ENCODE results near the gene CDC26. TPM values are rescaled to one million over a fixed set of nuclear protein-coding genes. Genes with fewer than 3 reads are reported as not detected.

CDC26 gene
- total RNA-seq, 1 experiment from 2014 or later, result 32.4 TPM

- Histone ChIP-seq H3K4me3 (ENCODE audit: low read length) (no peak overlapping the region), H3K9ac (ENCODE audit: low read length) (no peak overlapping the region), H3K9me3 (ENCODE audit: low read length) (no peaks in the 10 kb centered on the region), H3F3A (ENCODE audit: low read length, unreplicated experiment) (no peaks in the 10 kb centered on the region), H3K79me2 (ENCODE audit: low read length) (no peaks in the 10 kb centered on the region), H3K4me1 (ENCODE audit: insufficient read depth, low read length) (no peaks in the 10 kb centered on the region), H4K20me1 (ENCODE audit: low read length) (no peaks in the 10 kb centered on the region), H3K9me2 (replicated peaks; ENCODE audit: low read length) (no peaks in the 10 kb centered on the region), H3K36me3 (ENCODE audit: low read depth, low read length) (no peaks in the 10 kb centered on the region), H2AFZ (ENCODE audit: low read length) (no peak overlapping the region), H3K4me2 (ENCODE audit: low read length) (no peak overlapping the region), H3K27ac (ENCODE audit: low read length) (no peak overlapping the region), H3K27me3 (ENCODE audit: low read length) (no peaks in the 10 kb centered on the region)
- ChIA-PET POLR2A (ENCODE audit: unreplicated experiment) (no interaction called here), CTCF (no interaction called here)
- TF ChIP-seq EZH2 (IDR thresholded peaks at IDR 0.05; ENCODE audit: low read length, unreplicated experiment) (no peak), CTCF (conservative IDR thresholded peaks at IDR 0.05; ENCODE audit: low read depth, low read length) (no peak), EZH2phosphoT487 (IDR thresholded peaks at IDR 0.05; ENCODE audit: borderline replicate concordance, low read length) (no peak)
- intact Hi-C loops (cut with micrococcal nuclease), result loop anchor here (10.0 kb wide), 1 partner anchor 347 kb away; no protein-coding TSS in a partner anchor
- ATAC-seq, result no peak
- no TSS peak for BruUV-seq (replicated peaks)
- DNase-seq, result no peak
Observed at GRCh38 chr9:113307396-113307975, 32.1 kb upstream of the CDC26 start.

GRCh38 chr9:113306566-113306965, 31.2 kb upstream of the CDC26 start:
- no peaks in the 10 kb centered on the region for H3F3A ChIP-seq (ENCODE audit: low read length, unreplicated experiment)
- H3K4me2 ChIP-seq (ENCODE audit: low read length), result no peak overlapping the region
- no peak overlapping the region for H3K9ac ChIP-seq (ENCODE audit: low read length)
- no peak overlapping the region for H2AFZ ChIP-seq (ENCODE audit: low read length)
- no peaks in the 10 kb centered on the region for H3K9me2 ChIP-seq (replicated peaks; ENCODE audit: low read length)
- intact Hi-C loops (cut with micrococcal nuclease), result loop anchor here (10.0 kb wide), 1 partner anchor 348 kb away; no protein-coding TSS in a partner anchor
- CTCF ChIA-PET, result no interaction called here
- BruUV-seq (replicated peaks), result no TSS peak
- H4K20me1 ChIP-seq (ENCODE audit: low read length), result no peaks in the 10 kb centered on the region
- H3K27ac ChIP-seq (ENCODE audit: low read length), result no peak overlapping the region
- H3K9me3 ChIP-seq (ENCODE audit: low read length), result no peaks in the 10 kb centered on the region
- TF ChIP-seq EZH2 (IDR thresholded peaks at IDR 0.05; ENCODE audit: low read length, unreplicated experiment) (no peak), CTCF (conservative IDR thresholded peaks at IDR 0.05; ENCODE audit: low read depth, low read length) (no peak), EZH2phosphoT487 (IDR thresholded peaks at IDR 0.05; ENCODE audit: borderline replicate concordance, low read length) (no peak)
- ATAC-seq (no peak), DNase-seq (no peak)
- no peaks in the 10 kb centered on the region for H3K36me3 ChIP-seq (ENCODE audit: low read depth, low read length)
- H3K79me2 ChIP-seq (ENCODE audit: low read length), result no peaks in the 10 kb centered on the region
- POLR2A ChIA-PET (ENCODE audit: unreplicated experiment), result no interaction called here
- H3K4me3 ChIP-seq (ENCODE audit: low read length), result no peak overlapping the region
- H3K27me3 ChIP-seq (ENCODE audit: low read length), result no peaks in the 10 kb centered on the region
- no peaks in the 10 kb centered on the region for H3K4me1 ChIP-seq (ENCODE audit: insufficient read depth, low read length)

- POLR2A ChIA-PET (ENCODE audit: unreplicated experiment), result no interaction called here
- intact Hi-C loops (cut with micrococcal nuclease), result loop anchor here (10.0 kb wide), 1 partner anchor 352 kb away; no protein-coding TSS in a partner anchor
- no peaks in the 10 kb centered on the region for H3K9me3 ChIP-seq (ENCODE audit: low read length)
Observed at GRCh38 chr9:113302792-113303418, 27.5 kb upstream of the CDC26 start, which contains the start of gene RNF183. RNF183 (minus strand) TSS chr9:113303376; CDS start chr9:113298184, 5,192 bp downstream.

More at GRCh38 chr9:113302792-113303418, 27.5 kb upstream of the CDC26 start, which contains the start of gene RNF183:
- no peak for DNase-seq
- Histone ChIP-seq H3K9me2 (replicated peaks; ENCODE audit: low read length) (no peaks in the 10 kb centered on the region), H3K79me2 (ENCODE audit: low read length) (no peaks in the 10 kb centered on the region), H3K27me3 (ENCODE audit: low read length) (no peaks in the 10 kb centered on the region), H2AFZ (ENCODE audit: low read length) (no peak within 1 kb of the TSS), H3K9ac (ENCODE audit: low read length) (no peak within 1 kb of the TSS), H3K36me3 (ENCODE audit: low read depth, low read length) (no peaks in the 10 kb centered on the region), H3F3A (ENCODE audit: low read length, unreplicated experiment) (no peaks in the 10 kb centered on the region), H4K20me1 (ENCODE audit: low read length) (no peaks in the 10 kb centered on the region), H3K4me1 (ENCODE audit: insufficient read depth, low read length) (no peaks in the 10 kb centered on the region), H3K4me2 (ENCODE audit: low read length) (no peak within 1 kb of the TSS), H3K4me3 (ENCODE audit: low read length) (no peak within 1 kb of the TSS), H3K27ac (ENCODE audit: low read length) (no peak within 1 kb of the TSS)
- no peak for ATAC-seq
- TF ChIP-seq EZH2phosphoT487 (IDR thresholded peaks at IDR 0.05; ENCODE audit: borderline replicate concordance, low read length), result no peak
- no peak for TF ChIP-seq CTCF (conservative IDR thresholded peaks at IDR 0.05; ENCODE audit: low read depth, low read length)
- no peak for TF ChIP-seq EZH2 (IDR thresholded peaks at IDR 0.05; ENCODE audit: low read length, unreplicated experiment)
- CTCF ChIA-PET, result no interaction called here
- BruUV-seq (replicated peaks), result no TSS peak

Data from PC-3 (cell line).